ENCODE measurements around the gene AGR2. TPM values are rescaled to one million over a fixed set of nuclear protein-coding genes. Genes with fewer than 3 reads are reported as not detected.

AGR2 gene
- total RNA-seq, 1 experiment from 2014 or later: not detected

- Histone ChIP-seq H3K4me1 (ENCODE audit: insufficient read depth, low read length, poor library complexity, severe bottlenecking) (peaks cover 16% of the 10 kb centered on the region), H3K27me3 (replicated peaks; ENCODE audit: insufficient read depth, low read depth, low read length, poor library complexity) (no peaks in the 10 kb centered on the region), H3K9me3 (ENCODE audit: low read depth, low read length, poor library complexity, severe bottlenecking) (no peaks in the 10 kb centered on the region), H3K36me3 (ENCODE audit: insufficient read depth, low read length, poor library complexity, severe bottlenecking) (peaks cover 22% of the 10 kb centered on the region), H3K27ac (ENCODE audit: low read depth, low read length, poor library complexity, severe bottlenecking) (no peak overlapping the region), H3K4me3 (ENCODE audit: low read depth, low read length, poor library complexity, severe bottlenecking) (no peak overlapping the region)
- TF ChIP-seq EZH2 (IDR thresholded peaks at IDR 0.05; ENCODE audit: borderline replicate concordance, low read depth, low read length, poor library complexity, severe bottlenecking) (no peak), CTCF (conservative IDR thresholded peaks at IDR 0.05; ENCODE audit: low read depth, low read length) (no peak)
- CTCF ChIA-PET: no interaction called here
- no peak for DNase-seq (ENCODE audit: low spot score)
- intact Hi-C loops (cut with micrococcal nuclease; ENCODE audit: unreplicated experiment): no loop called here
- POLR2A ChIA-PET (ENCODE audit: low non-redundant PET): no interaction called here
- no TSS peak for BruUV-seq (replicated peaks)
These were observed 25.7 kb downstream of the AGR2 start for GRCh38 chr7:16779051-16779450.

- no peak overlapping the region for H3K4me3 ChIP-seq (ENCODE audit: low read depth, low read length, poor library complexity, severe bottlenecking)
- intact Hi-C loops (cut with micrococcal nuclease; ENCODE audit: unreplicated experiment): no loop called here
- H3K27ac ChIP-seq (ENCODE audit: low read depth, low read length, poor library complexity, severe bottlenecking): no peak overlapping the region
- H3K36me3 ChIP-seq (ENCODE audit: insufficient read depth, low read length, poor library complexity, severe bottlenecking): peaks cover 16% of the 10 kb centered on the region
- ChIA-PET CTCF (no interaction called here), POLR2A (ENCODE audit: low non-redundant PET) (no interaction called here)
- BruUV-seq (replicated peaks): no TSS peak
- peaks cover 21% of the 10 kb centered on the region for H3K4me1 ChIP-seq (ENCODE audit: insufficient read depth, low read length, poor library complexity, severe bottlenecking)
- DNase-seq (ENCODE audit: low spot score): no peak
- H3K9me3 ChIP-seq (ENCODE audit: low read depth, low read length, poor library complexity, severe bottlenecking): no peaks in the 10 kb centered on the region
- no peak for TF ChIP-seq EZH2 (IDR thresholded peaks at IDR 0.05; ENCODE audit: borderline replicate concordance, low read depth, low read length, poor library complexity, severe bottlenecking)
- TF ChIP-seq CTCF (conservative IDR thresholded peaks at IDR 0.05; ENCODE audit: low read depth, low read length): no peak
- H3K27me3 ChIP-seq (replicated peaks; ENCODE audit: insufficient read depth, low read depth, low read length, poor library complexity): no peaks in the 10 kb centered on the region
These were observed 26.3 kb downstream of the AGR2 start for GRCh38 chr7:16778476-16778875.

GRCh38 chr7:16776053-16776452 lies 28.7 kb downstream of the AGR2 start:
- Histone ChIP-seq H3K4me1 (ENCODE audit: insufficient read depth, low read length, poor library complexity, severe bottlenecking) (peaks cover 36% of the 10 kb centered on the region), H3K27ac (ENCODE audit: low read depth, low read length, poor library complexity, severe bottlenecking) (no peak overlapping the region), H3K27me3 (replicated peaks; ENCODE audit: insufficient read depth, low read depth, low read length, poor library complexity) (no peaks in the 10 kb centered on the region), H3K4me3 (ENCODE audit: low read depth, low read length, poor library complexity, severe bottlenecking) (no peak overlapping the region), H3K9me3 (ENCODE audit: low read depth, low read length, poor library complexity, severe bottlenecking) (no peaks in the 10 kb centered on the region), H3K36me3 (ENCODE audit: insufficient read depth, low read length, poor library complexity, severe bottlenecking) (no peaks in the 10 kb centered on the region)
- ChIA-PET CTCF (no interaction called here), POLR2A (ENCODE audit: low non-redundant PET) (no interaction called here)
- no peak for DNase-seq (ENCODE audit: low spot score)
- no peak for TF ChIP-seq CTCF (conservative IDR thresholded peaks at IDR 0.05; ENCODE audit: low read depth, low read length)
- TF ChIP-seq EZH2 (IDR thresholded peaks at IDR 0.05; ENCODE audit: borderline replicate concordance, low read depth, low read length, poor library complexity, severe bottlenecking): no peak
- intact Hi-C loops (cut with micrococcal nuclease; ENCODE audit: unreplicated experiment): no loop called here
- no TSS peak for BruUV-seq (replicated peaks)
